HepG2 (cell line): ENCODE results near the gene THRB. TPM values are rescaled to one million over a fixed set of nuclear protein-coding genes. Genes with fewer than 3 reads are reported as not detected.

Experiments
- ATAC-seq: fragments of 200-7000 bp; cut with Tn5 transposase; 3 replicates; pipeline ENCODE4 v1.9.1; 2020; ENCODE audit warnings: mild to moderate bottlenecking, moderate library complexity
- BruUV-seq: library from RNA; stranded (reverse); fragments of 400-500 nt; replicated peaks from 2 replicates; lab custom pipeline; 2021; lab: Mats Ljungman, UMichigan
- CTCF ChIA-PET: fragments of 300-600 bp; formaldehyde crosslinking; extraction: SDS; loops from one replicate; lab custom pipeline; 2021; ENCODE audit warnings: low total read pairs, inconsistent platforms, low intra/inter-chr PET ratio; lab: Yijun Ruan, JAX
- POLR2A ChIA-PET: fragments of 350-600 bp; sonication (Branson Sonifier 250); formaldehyde crosslinking; loops from one replicate; lab custom pipeline; 2020; ENCODE audit warnings: antibody characterized with exemption, inconsistent platforms; lab: Yijun Ruan, JAX
- DNase-seq: peaks from one replicate; pipeline ENCODE4 v3.0.0-alpha.2; 2015; ENCODE audit warnings: low spot score
- FAIRE-seq: peaks from 3 replicates; lab custom pipeline; 2011; peaks lifted over from hg19 to GRCh38; lab: Jason Lieb, UNC
- H2AFZ ChIP-seq: one replicate; pipeline ENCODE4 v1.6.1; 2011; ENCODE audit warnings: low read length, inconsistent platforms
- H3K27ac ChIP-seq: fragments of 300-600 bp; 3 replicates; pipeline ENCODE4 v1.8.0; 2011; ENCODE audit warnings: mixed run types, mild to moderate bottlenecking, mixed read lengths, low read length, inconsistent platforms; ENCODE audit not compliant: insufficient read depth; ENCODE audit errors: extremely low read length
- H3K27me3 ChIP-seq, 2 experiments: fragments of 200-600 bp in 1 of 2; 2 replicates in 1 of 2; 3 replicates in 1 of 2; pipeline versions ENCODE4 v1.6.0 to v1.8.0; 2011; ENCODE audit warnings: low read length in 2 of 2, mild to moderate bottlenecking in 2 of 2, moderate library complexity in 2 of 2, inconsistent platforms in 1 of 2; ENCODE audit not compliant: insufficient read depth in 2 of 2, control insufficient read depth in 1 of 2
- H3K36me3 ChIP-seq, 2 experiments: fragments of 200-600 bp in 1 of 2; replicated peaks in 1 of 2; 2 replicates in 1 of 2; 3 replicates in 1 of 2; pipeline versions ENCODE4 v1.5.1 to v1.8.0; 2011; ENCODE audit warnings: low read length in 2 of 2, inconsistent platforms in 1 of 2; ENCODE audit not compliant: insufficient read depth in 2 of 2, control insufficient read depth in 1 of 2
- H3K4me1 ChIP-seq: 2 replicates; pipeline ENCODE4 v1.5.1; 2012; ENCODE audit warnings: low read length, inconsistent platforms; ENCODE audit not compliant: insufficient read depth
- H3K4me2 ChIP-seq: 2 replicates; pipeline ENCODE4 v1.6.0; 2011; ENCODE audit warnings: low read depth, low read length, inconsistent platforms
- H3K4me3 ChIP-seq, 3 experiments: fragments of 200-600 bp in 1 of 3; sonication (generic), shearing (Covaris generic) in 1 of 3; replicated peaks in 1 of 3; 2 replicates each; pipeline ENCODE4 v1.5.1; 2011 to 2016; ENCODE audit warnings: low read length in 3 of 3, inconsistent platforms in 2 of 3, low read depth in 2 of 3, mild to moderate bottlenecking in 2 of 3, control low read depth in 1 of 3, mixed read lengths in 1 of 3; ENCODE audit not compliant: insufficient read depth in 1 of 3
- H3K79me2 ChIP-seq: one replicate; pipeline ENCODE4 v1.6.1; 2011; ENCODE audit warnings: low read length, inconsistent platforms; ENCODE audit not compliant: insufficient read depth
- H3K9ac ChIP-seq: 2 replicates; pipeline ENCODE4 v1.6.0; 2011; ENCODE audit warnings: mild to moderate bottlenecking, low read depth, low read length, inconsistent platforms; ENCODE audit not compliant: insufficient read depth
- H3K9me3 ChIP-seq: 2 replicates; pipeline ENCODE4 v1.5.1; 2012; ENCODE audit warnings: mild to moderate bottlenecking, low read length
- H4K20me1 ChIP-seq: 2 replicates; pipeline ENCODE4 v1.6.0; 2011; ENCODE audit warnings: inconsistent platforms, mild to moderate bottlenecking, low read length, moderate library complexity; ENCODE audit not compliant: insufficient read depth
- AGO1 ChIP-seq: fragments of 200-400 bp; formaldehyde crosslinking; IDR thresholded peaks from 2 replicates; pipeline ENCODE4 v1.6.1; 2017; ENCODE audit warnings: mild to moderate bottlenecking, low read depth, low read length, moderate library complexity; ENCODE audit not compliant: poor library complexity, severe bottlenecking
- CENPX ChIP-seq: sonication (generic); formaldehyde crosslinking; IDR thresholded peaks from 2 replicates; pipeline ENCODE4 v1.9.0; 2021; ENCODE audit warnings: mild to moderate bottlenecking, missing genetic modification reagents, moderate library complexity
- MAF1 ChIP-seq: sonication (generic); formaldehyde crosslinking; IDR thresholded peaks from 2 replicates; pipeline ENCODE4 v1.5.0; 2020; ENCODE audit warnings: missing genetic modification reagents, borderline replicate concordance
- PRPF4 ChIP-seq: fragments of 200-400 bp; formaldehyde crosslinking; IDR thresholded peaks from 2 replicates; pipeline ENCODE4 v1.6.1; 2016; ENCODE audit warnings: low read length, low read depth; ENCODE audit not compliant: poor library complexity, severe bottlenecking
- SOX13 ChIP-seq, 3 experiments: fragments of 450-650 bp in 1 of 3; sonication (generic) in 1 of 3; formaldehyde crosslinking in 1 of 3; IDR thresholded peaks in 2 of 3; conservative IDR thresholded peaks in 1 of 3; 2 replicates each; pipeline versions ENCODE4 v1.5.0 to v1.6.1; 2016 to 2020; ENCODE audit warnings: antibody characterized with exemption in 1 of 3, mild to moderate bottlenecking in 1 of 3, missing compliant biosample characterization in 1 of 3, missing genetic modification reagents in 1 of 3, moderate library complexity in 1 of 3
- UBTF ChIP-seq: sonication (generic); formaldehyde crosslinking; IDR thresholded peaks from 2 replicates; pipeline ENCODE4 v1.4.0; 2020; ENCODE audit warnings: mild to moderate bottlenecking, missing genetic modification reagents
- ZBTB20 ChIP-seq: sonication (generic); formaldehyde crosslinking; IDR thresholded peaks from 2 replicates; pipeline ENCODE4 v1.8.1; 2023; ENCODE audit warnings: missing genetic modification reagents, low read depth, mild to moderate bottlenecking, borderline replicate concordance
- ZFX ChIP-seq: sonication (generic); formaldehyde crosslinking; IDR thresholded peaks from 2 replicates; pipeline ENCODE4 v1.4.0; 2020; ENCODE audit warnings: mild to moderate bottlenecking, low read depth, missing genetic modification reagents, moderate library complexity
- ZNF333 ChIP-seq: sonication (generic); formaldehyde crosslinking; IDR thresholded peaks from 2 replicates; pipeline ENCODE4 v1.4.0; 2020; ENCODE audit warnings: mild to moderate bottlenecking, missing genetic modification reagents, borderline replicate concordance
- ZNF510 ChIP-seq: sonication (generic); formaldehyde crosslinking; IDR thresholded peaks from 2 replicates; pipeline ENCODE4 v1.4.0; 2020; ENCODE audit warnings: low read depth, mild to moderate bottlenecking, missing genetic modification reagents
- WGBS: methylation state at CpG from one replicate; pipeline ENCODE4 v1.1.6; 2017; ENCODE audit warnings: low lambda C conversion rate; 5-methylcytosine and 5-hydroxymethylcytosine counted together
- in situ Hi-C: cut with HindIII; loops from 2 replicates; pipeline ENCODE4 v1.10.0; 2017; ENCODE audit warnings: low pct_unique_long_range_greater_than_20kb; ENCODE audit not compliant: extremely low pct_ligation_motif_present
- intact Hi-C: fragments of 100-400 bp; cut with micrococcal nuclease; formaldehyde crosslinking; loops from one replicate; pipeline ENCODE4 v1.10.0; 2022; ENCODE audit not compliant: unreplicated experiment
- polyA plus RNA-seq, 8 experiments: library from polyadenylated mRNA; depleted of rRNA in 3 of 8; stranded (reverse) in 7 of 8; unstranded in 1 of 8; fragments of >200 nt; fragmentation: Illumina TruSeq in 4 of 8; extraction: Trizol in 4 of 8; gene quantifications; 2 replicates each; pipeline versions ENCODE4 v1.2.1 to v1.2.3, GENCODE V29; 2011 to 2016; ENCODE audit warnings: low read depth in 4 of 8, missing spikeins in 1 of 8, mixed read lengths in 1 of 8; ENCODE audit not compliant: insufficient read depth in 1 of 8
- total RNA-seq, 5 experiments: library from RNA; depleted of rRNA; stranded (reverse); fragments of >200 nt; fragmentation: Illumina TruSeq; extraction: Trizol; gene quantifications; 2 replicates each; pipeline ENCODE4 v1.2.3, GENCODE V29; 2016; ENCODE audit warnings: low read depth in 1 of 5
- TF ChIP-seq, protein P1 (sequence below), 2 experiments: sonication (generic) in 1 of 2; formaldehyde crosslinking in 1 of 2; IDR thresholded peaks; 2 replicates each; pipeline versions ENCODE4 v1.6.1 to v1.9.0; 2014 to 2022; ENCODE audit warnings: antibody characterized with exemption in 1 of 2, borderline replicate concordance in 1 of 2, inconsistent platforms in 1 of 2, low read depth in 1 of 2, missing genetic modification reagents in 1 of 2
- TF ChIP-seq, protein P2 (sequence below): sonication (generic); formaldehyde crosslinking; IDR thresholded peaks from 2 replicates; pipeline ENCODE4 v1.8.0; 2022; ENCODE audit warnings: mild to moderate bottlenecking, missing genetic modification reagents, borderline replicate concordance

THRB gene
- total and polyA plus RNA-seq, 2 of the 13 experiments (the other 11 are each of a cell fraction or from before 2014, with no cell fraction given): 4.7 to 22.7 TPM

- ChIA-PET POLR2A (no interaction called here), CTCF (no interaction called here)
- BruUV-seq: no TSS peak
- in situ Hi-C loops (no loop called here), intact Hi-C loops (no loop called here)
- FAIRE-seq (no peak), DNase-seq (no peak), ATAC-seq (peak; percentile 46; the same call in 2 of the 3 replicates)
- Histone ChIP-seq H3K9me3 (no peaks in the 10 kb centered on the region), H3K27me3 (peaks cover 0 to 5% of the 10 kb centered on the region in 2 experiments; a peak in 1 of 5 replicates), H3K9ac (no peak overlapping the region), H4K20me1 (no peaks in the 10 kb centered on the region), H3K4me3 (no peak overlapping the region), H2AFZ (no peak overlapping the region), H3K36me3 (no peaks in the 10 kb centered on the region), H3K79me2 (no peaks in the 10 kb centered on the region), H3K4me1 (no peaks in the 10 kb centered on the region), H3K27ac (no peak overlapping the region), H3K4me2 (no peak overlapping the region)
- 5% methylated on average over 1 of the region's 1 CpG for WGBS
- TF ChIP-seq, protein P1, sequence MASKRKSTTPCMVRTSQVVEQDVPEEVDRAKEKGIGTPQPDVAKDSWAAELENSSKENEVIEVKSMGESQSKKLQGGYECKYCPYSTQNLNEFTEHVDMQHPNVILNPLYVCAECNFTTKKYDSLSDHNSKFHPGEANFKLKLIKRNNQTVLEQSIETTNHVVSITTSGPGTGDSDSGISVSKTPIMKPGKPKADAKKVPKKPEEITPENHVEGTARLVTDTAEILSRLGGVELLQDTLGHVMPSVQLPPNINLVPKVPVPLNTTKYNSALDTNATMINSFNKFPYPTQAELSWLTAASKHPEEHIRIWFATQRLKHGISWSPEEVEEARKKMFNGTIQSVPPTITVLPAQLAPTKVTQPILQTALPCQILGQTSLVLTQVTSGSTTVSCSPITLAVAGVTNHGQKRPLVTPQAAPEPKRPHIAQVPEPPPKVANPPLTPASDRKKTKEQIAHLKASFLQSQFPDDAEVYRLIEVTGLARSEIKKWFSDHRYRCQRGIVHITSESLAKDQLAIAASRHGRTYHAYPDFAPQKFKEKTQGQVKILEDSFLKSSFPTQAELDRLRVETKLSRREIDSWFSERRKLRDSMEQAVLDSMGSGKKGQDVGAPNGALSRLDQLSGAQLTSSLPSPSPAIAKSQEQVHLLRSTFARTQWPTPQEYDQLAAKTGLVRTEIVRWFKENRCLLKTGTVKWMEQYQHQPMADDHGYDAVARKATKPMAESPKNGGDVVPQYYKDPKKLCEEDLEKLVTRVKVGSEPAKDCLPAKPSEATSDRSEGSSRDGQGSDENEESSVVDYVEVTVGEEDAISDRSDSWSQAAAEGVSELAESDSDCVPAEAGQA (IDR thresholded peaks at IDR 0.05; ENCODE audit: low read depth): no peak
- TF ChIP-seq, protein P1 (CRISPR knock-in tag; IDR thresholded peaks at IDR 0.05; ENCODE audit: borderline replicate concordance): no peak
- TF ChIP-seq MAF1 (no peak), PRPF4 (no peak), ZNF333 (CRISPR knock-in tag) (no peak), ZNF510 (CRISPR knock-in tag) (no peak), CENPX (no peak), AGO1 (no peak), ZFX (CRISPR knock-in tag) (no peak), ZBTB20 (CRISPR knock-in tag) (no peak), SOX13 (IDR thresholded peaks at IDR 0.05) (no peak), SOX13 (CRISPR knock-in tag; conservative IDR thresholded peaks at IDR 0.05 in 1 of 2, IDR thresholded peaks at IDR 0.05 in 1 of 2) (no peak), UBTF (no peak)
- TF ChIP-seq, protein P2, sequence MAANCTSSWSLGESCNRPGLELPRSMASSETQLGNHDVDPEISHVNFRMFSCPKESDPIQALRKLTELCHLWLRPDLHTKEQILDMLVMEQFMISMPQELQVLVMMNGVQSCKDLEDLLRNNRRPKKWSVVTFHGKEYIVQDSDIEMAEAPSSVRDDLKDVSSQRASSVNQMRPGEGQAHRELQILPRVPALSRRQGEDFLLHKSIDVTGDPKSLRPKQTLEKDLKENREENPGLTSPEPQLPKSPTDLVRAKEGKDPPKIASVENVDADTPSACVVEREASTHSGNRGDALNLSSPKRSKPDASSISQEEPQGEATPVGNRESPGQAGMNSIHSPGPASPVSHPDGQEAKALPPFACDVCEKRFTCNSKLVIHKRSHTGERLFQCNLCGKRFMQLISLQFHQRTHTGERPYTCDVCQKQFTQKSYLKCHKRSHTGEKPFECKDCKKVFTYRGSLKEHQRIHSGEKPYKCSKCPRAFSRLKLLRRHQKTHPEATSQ (CRISPR knock-in tag): no peak
These were observed 382.9 kb downstream of the THRB start for GRCh38 chr3:24111711-24112110.
